Measurements from ENCODE around the gene WDR33.

WDR33 gene

DNA sequence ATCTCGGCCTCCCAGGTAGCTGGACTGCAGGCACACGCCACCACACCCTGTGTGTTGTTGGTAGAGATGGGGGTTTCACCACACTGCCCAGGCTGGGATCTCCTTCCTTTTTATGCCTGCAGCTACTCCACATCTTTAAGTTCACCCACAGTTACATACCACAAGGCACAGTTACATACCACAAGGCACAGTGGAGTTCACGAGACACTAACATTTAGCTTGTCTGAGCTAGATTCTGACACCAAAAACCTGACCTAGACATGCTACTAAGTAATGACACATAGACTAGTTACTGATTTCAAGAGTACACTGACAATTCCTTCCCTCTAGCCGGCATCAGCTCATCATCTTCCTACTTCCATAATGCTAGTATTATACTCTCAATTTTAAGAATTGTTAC, 42.7 kb upstream of the WDR33 start:
- H3K79me2 ChIP-seq (ENCODE audit: control insufficient read depth, insufficient read depth, low read length, poor library complexity), result peaks cover 12% of the 10 kb centered on the region
- H3K9ac ChIP-seq (ENCODE audit: low read length), result no peak overlapping the region

DNA sequence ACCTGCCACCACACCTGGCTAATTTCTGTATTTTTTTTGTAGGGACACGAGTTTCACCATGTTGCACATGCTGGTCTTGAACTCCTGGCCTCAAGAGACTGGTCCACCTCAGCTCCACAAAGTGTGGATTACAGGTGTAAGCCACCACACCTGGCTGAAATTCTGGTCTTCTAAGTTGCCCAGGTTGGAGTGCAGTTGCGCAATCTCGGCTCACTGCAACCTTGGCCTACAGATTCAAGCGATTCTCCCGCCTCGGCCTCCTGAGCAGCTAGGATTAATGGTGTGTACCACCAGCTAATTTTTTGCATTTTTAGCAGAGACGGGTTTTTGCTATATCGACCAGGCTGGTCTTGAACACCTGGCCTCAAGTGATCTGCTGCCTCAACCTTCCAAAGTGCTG, 41.4 kb upstream of the WDR33 start:
- no CpG with 5 or more reads among the region's 8 CpGs for WGBS (ENCODE audit: extremely low coverage, insufficient coverage, insufficient read length)
- H4K12ac ChIP-seq (ENCODE audit: low read depth, low read length), result no peak overlapping the region

More for the DNA sequence above, 42.7 kb upstream of the WDR33 start:
- Histone ChIP-seq H2AFZ (ENCODE audit: insufficient read depth, low read length, poor library complexity) (no peak overlapping the region), H3K79me1 (ENCODE audit: low read length) (peaks cover 5% of the 10 kb centered on the region), H3K27ac (ENCODE audit: low read depth, low read length) (no peak overlapping the region), H3K9me3 (ENCODE audit: insufficient read depth, low read depth, low read length) (no peaks in the 10 kb centered on the region), H2BK120ac (ENCODE audit: insufficient read depth, low read length, poor library complexity) (no peak overlapping the region), H3K4ac (ENCODE audit: low read depth, low read length) (no peak overlapping the region), H3K23ac (ENCODE audit: low read length) (no peak overlapping the region), H2BK12ac (ENCODE audit: low read length) (no peak overlapping the region), H3K4me1 (ENCODE audit: control insufficient read depth in 1 of 2, insufficient read depth in 2 of 2, low read length in 2 of 2) (peaks cover 4 to 7% of the 10 kb centered on the region in 2 experiments), H4K12ac (ENCODE audit: low read depth, low read length) (no peak overlapping the region), H3K36me3 (ENCODE audit: control insufficient read depth in 1 of 2, insufficient read depth in 2 of 2, low read length in 2 of 2) (peaks cover 10 to 20% of the 10 kb centered on the region in 2 experiments), H2BK5ac (ENCODE audit: low read depth, low read length, poor library complexity) (no peak overlapping the region), H4K8ac (ENCODE audit: low read depth, low read length) (no peak overlapping the region), H2AK5ac (ENCODE audit: low read length) (no peak overlapping the region), H3K4me2 (ENCODE audit: low read length) (no peak overlapping the region), H4K91ac (ENCODE audit: low read depth, low read length) (no peak overlapping the region), H3K27me3 (ENCODE audit: insufficient read depth, low read length) (no peaks in the 10 kb centered on the region), H3K18ac (ENCODE audit: low read length) (no peak overlapping the region), H3K14ac (ENCODE audit: low read length) (no peak overlapping the region), H3K4me3 (ENCODE audit: low read depth, low read length) (no peak overlapping the region)
- no CpG with 5 or more reads among the region's 4 CpGs for WGBS (ENCODE audit: extremely low coverage, insufficient coverage, insufficient read length)
- DNase-seq, result no peak

DNA sequence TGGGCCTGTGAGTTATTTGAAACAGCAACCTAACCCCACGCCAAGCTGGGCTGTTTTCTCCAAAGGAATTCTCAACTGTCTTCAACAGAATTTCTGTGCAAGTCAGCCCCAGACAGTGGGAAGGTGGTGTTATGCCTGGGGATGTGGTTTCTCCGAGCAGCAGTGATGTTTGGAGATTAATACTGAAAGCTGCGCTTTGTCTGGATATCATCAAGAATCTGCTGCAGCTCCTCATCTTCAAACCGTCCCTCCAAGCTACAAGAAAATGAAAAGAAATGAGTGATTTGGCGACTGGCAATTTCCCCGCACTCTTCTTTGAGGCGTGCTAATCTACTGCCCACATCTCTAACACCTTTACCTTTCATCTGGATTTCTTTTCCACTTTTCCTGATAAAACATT, 37.0 kb upstream of the WDR33 start:
- no peak overlapping the region for H2BK120ac ChIP-seq (ENCODE audit: insufficient read depth, low read length, poor library complexity)
- no peak overlapping the region for H3K4me3 ChIP-seq (ENCODE audit: low read depth, low read length)
- H3K9me3 ChIP-seq (ENCODE audit: insufficient read depth, low read depth, low read length), result peaks cover 2% of the 10 kb centered on the region
- no peak overlapping the region for H3K9ac ChIP-seq (ENCODE audit: low read length)
- no peak overlapping the region for H2AFZ ChIP-seq (ENCODE audit: insufficient read depth, low read length, poor library complexity)
- no CpG with 5 or more reads among the region's 7 CpGs for WGBS (ENCODE audit: extremely low coverage, insufficient coverage, insufficient read length)
- H4K8ac ChIP-seq (ENCODE audit: low read depth, low read length), result no peak overlapping the region
- no peak overlapping the region for H2AK5ac ChIP-seq (ENCODE audit: low read length)
- no peak for DNase-seq
- H3K23ac ChIP-seq (ENCODE audit: low read length), result no peak overlapping the region
- no peak overlapping the region for H3K14ac ChIP-seq (ENCODE audit: low read length)
- no peak overlapping the region for H3K18ac ChIP-seq (ENCODE audit: low read length)
- no peak overlapping the region for H3K27ac ChIP-seq (ENCODE audit: low read depth, low read length)
- no peaks in the 10 kb centered on the region for H3K79me1 ChIP-seq (ENCODE audit: low read length)
- H3K36me3 ChIP-seq (ENCODE audit: control insufficient read depth in 1 of 2, insufficient read depth in 2 of 2, low read length in 2 of 2), result peaks cover 30 to 38% of the 10 kb centered on the region in 2 experiments
- H3K79me2 ChIP-seq (ENCODE audit: control insufficient read depth, insufficient read depth, low read length, poor library complexity), result no peaks in the 10 kb centered on the region
- no peak overlapping the region for H4K12ac ChIP-seq (ENCODE audit: low read depth, low read length)
- H2BK5ac ChIP-seq (ENCODE audit: low read depth, low read length, poor library complexity), result no peak overlapping the region
- no peak overlapping the region for H3K4me2 ChIP-seq (ENCODE audit: low read length)
- no peak overlapping the region for H4K91ac ChIP-seq (ENCODE audit: low read depth, low read length)
- H3K27me3 ChIP-seq (ENCODE audit: insufficient read depth, low read length), result no peaks in the 10 kb centered on the region
- H3K4me1 ChIP-seq (ENCODE audit: control insufficient read depth in 1 of 2, insufficient read depth in 2 of 2, low read length in 2 of 2), result no peaks in the 10 kb centered on the region
- no peak overlapping the region for H3K4ac ChIP-seq (ENCODE audit: low read depth, low read length)
- no peak overlapping the region for H2BK12ac ChIP-seq (ENCODE audit: low read length)

More for the DNA sequence above, 41.4 kb upstream of the WDR33 start:
- Histone ChIP-seq H3K79me1 (ENCODE audit: low read length) (no peaks in the 10 kb centered on the region), H4K8ac (ENCODE audit: low read depth, low read length) (no peak overlapping the region), H2BK12ac (ENCODE audit: low read length) (no peak overlapping the region), H3K27ac (ENCODE audit: low read depth, low read length) (no peak overlapping the region), H3K4me2 (ENCODE audit: low read length) (no peak overlapping the region), H2AFZ (ENCODE audit: insufficient read depth, low read length, poor library complexity) (no peak overlapping the region), H3K18ac (ENCODE audit: low read length) (no peak overlapping the region), H2BK5ac (ENCODE audit: low read depth, low read length, poor library complexity) (no peak overlapping the region), H3K9ac (ENCODE audit: low read length) (no peak overlapping the region), H3K23ac (ENCODE audit: low read length) (no peak overlapping the region), H3K4ac (ENCODE audit: low read depth, low read length) (no peak overlapping the region), H4K91ac (ENCODE audit: low read depth, low read length) (no peak overlapping the region), H3K14ac (ENCODE audit: low read length) (no peak overlapping the region), H2AK5ac (ENCODE audit: low read length) (no peak overlapping the region), H2BK120ac (ENCODE audit: insufficient read depth, low read length, poor library complexity) (no peak overlapping the region), H3K79me2 (ENCODE audit: control insufficient read depth, insufficient read depth, low read length, poor library complexity) (peaks cover 7% of the 10 kb centered on the region), H3K9me3 (ENCODE audit: insufficient read depth, low read depth, low read length) (no peaks in the 10 kb centered on the region), H3K4me3 (ENCODE audit: low read depth, low read length) (no peak overlapping the region), H3K27me3 (ENCODE audit: insufficient read depth, low read length) (no peaks in the 10 kb centered on the region), H3K36me3 (ENCODE audit: control insufficient read depth in 1 of 2, insufficient read depth in 2 of 2, low read length in 2 of 2) (peaks cover 18 to 27% of the 10 kb centered on the region in 2 experiments), H3K4me1 (ENCODE audit: control insufficient read depth in 1 of 2, insufficient read depth in 2 of 2, low read length in 2 of 2) (peaks cover 4 to 5% of the 10 kb centered on the region in 2 experiments)
- no peak for DNase-seq

DNA sequence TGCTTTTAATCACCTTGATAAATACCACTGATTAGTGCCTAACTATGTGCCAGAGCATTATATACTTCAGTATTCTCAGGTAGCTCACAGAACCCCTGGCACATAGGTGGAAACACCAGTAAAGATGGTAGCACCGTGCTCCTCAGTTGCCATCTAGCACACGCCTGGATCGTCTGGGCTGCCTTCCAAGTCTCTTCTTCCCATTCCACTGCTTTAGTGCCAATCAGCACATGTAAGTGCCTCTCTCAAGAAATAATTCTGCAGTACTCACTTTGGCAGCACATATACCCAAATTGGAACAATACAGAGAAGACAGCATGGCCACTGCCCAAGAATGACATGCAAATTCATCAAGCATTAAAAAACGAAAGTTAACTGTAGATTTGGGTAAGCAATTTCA, 34.0 kb upstream of the WDR33 start:
- no CpG with 5 or more reads among the region's 4 CpGs for WGBS (ENCODE audit: extremely low coverage, insufficient coverage, insufficient read length)
- no peak overlapping the region for H3K18ac ChIP-seq (ENCODE audit: low read length)
- no peak overlapping the region for H3K4ac ChIP-seq (ENCODE audit: low read depth, low read length)
- H3K23ac ChIP-seq (ENCODE audit: low read length), result no peak overlapping the region
- no peaks in the 10 kb centered on the region for H3K27me3 ChIP-seq (ENCODE audit: insufficient read depth, low read length)
- H2BK12ac ChIP-seq (ENCODE audit: low read length), result no peak overlapping the region
- no peak for DNase-seq
- H3K36me3 ChIP-seq (ENCODE audit: control insufficient read depth in 1 of 2, insufficient read depth in 2 of 2, low read length in 2 of 2), result peaks cover 24% of the 10 kb centered on the region in 2 experiments
- H3K14ac ChIP-seq (ENCODE audit: low read length), result no peak overlapping the region
- H3K9me3 ChIP-seq (ENCODE audit: insufficient read depth, low read depth, low read length), result peaks cover 2% of the 10 kb centered on the region
- no peak overlapping the region for H2AFZ ChIP-seq (ENCODE audit: insufficient read depth, low read length, poor library complexity)
- H4K12ac ChIP-seq (ENCODE audit: low read depth, low read length), result no peak overlapping the region
- no peak overlapping the region for H3K4me2 ChIP-seq (ENCODE audit: low read length)
- H3K4me3 ChIP-seq (ENCODE audit: low read depth, low read length), result no peak overlapping the region
- H3K79me2 ChIP-seq (ENCODE audit: control insufficient read depth, insufficient read depth, low read length, poor library complexity), result no peaks in the 10 kb centered on the region
- no peak overlapping the region for H4K91ac ChIP-seq (ENCODE audit: low read depth, low read length)
- no peak overlapping the region for H3K9ac ChIP-seq (ENCODE audit: low read length)
- H3K27ac ChIP-seq (ENCODE audit: low read depth, low read length), result no peak overlapping the region
- no peak overlapping the region for H2BK120ac ChIP-seq (ENCODE audit: insufficient read depth, low read length, poor library complexity)
- no peak overlapping the region for H2AK5ac ChIP-seq (ENCODE audit: low read length)
- H4K8ac ChIP-seq (ENCODE audit: low read depth, low read length), result no peak overlapping the region
- no peaks in the 10 kb centered on the region for H3K79me1 ChIP-seq (ENCODE audit: low read length)
- no peak overlapping the region for H2BK5ac ChIP-seq (ENCODE audit: low read depth, low read length, poor library complexity)
- H3K4me1 ChIP-seq (ENCODE audit: control insufficient read depth in 1 of 2, insufficient read depth in 2 of 2, low read length in 2 of 2), result no peaks in the 10 kb centered on the region

Data from trophoblast cell (in vitro differentiated cells and primary cell).